Suppressor macrophage (primary cell): ENCODE measurements around the gene COL24A1.
A peak's percentile ranks its signal among the peaks of the same experiment; 100 is the strongest.
"Not testable (repeated sequence)": the region's sequence is repeated elsewhere in the genome, so short reads cannot be mapped to it uniquely, and the experiment has no call there.

Experiments
- DNase-seq, 4 experiments: peaks; one replicate each; pipeline ENCODE4 v3.0.0-alpha.2; 2020 to 2022

Gene COL24A1

DNA sequence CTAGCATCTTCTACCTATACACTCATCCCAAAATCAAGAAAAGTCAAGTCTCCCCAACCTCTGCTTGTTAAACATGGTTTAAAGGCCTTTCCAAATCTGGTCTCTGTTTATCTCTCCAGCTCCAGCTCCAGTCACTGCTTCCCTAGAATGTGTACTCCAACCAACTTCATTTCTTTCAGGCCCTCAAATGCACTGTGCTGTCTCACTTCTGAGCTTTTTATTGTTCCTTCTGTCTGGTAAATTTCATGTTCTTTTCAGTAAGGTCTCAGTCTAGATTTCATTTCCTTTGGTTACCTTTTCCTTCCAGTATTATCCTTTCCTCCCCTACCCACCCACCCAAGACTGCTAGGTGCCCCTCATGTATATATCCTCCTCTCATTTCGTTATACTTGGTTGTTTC, 3.7 kb downstream of the COL24A1 start:
- no peak for DNase-seq

- peak in 1 of 4 experiments; percentile 22 for DNase-seq
Measured at GRCh38 chr1:86151427-86151826, 5.1 kb downstream of the COL24A1 start.

- DNase-seq, result no peak
Measured at GRCh38 chr1:86150553-86151055, 6.0 kb downstream of the COL24A1 start.

DNA sequence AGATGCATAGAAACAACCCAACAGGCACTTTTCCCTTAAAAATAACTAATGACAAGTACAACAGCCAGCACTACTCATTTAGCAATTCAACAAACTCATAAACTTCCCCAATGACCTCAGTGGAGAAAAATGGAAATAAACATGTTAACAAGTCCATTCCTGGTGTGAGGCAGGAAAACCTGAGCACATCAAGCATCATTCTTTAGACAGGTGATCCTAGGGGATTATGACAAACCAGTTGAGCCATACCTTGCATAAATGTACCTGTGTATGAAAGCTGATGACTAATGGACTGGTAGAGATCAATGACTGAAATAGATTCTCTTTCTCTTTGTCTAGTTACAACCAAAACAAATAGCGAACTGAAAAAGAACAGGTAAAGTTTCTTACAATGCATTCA, 7.0 kb downstream of the COL24A1 start:
- no peak for DNase-seq

DNA sequence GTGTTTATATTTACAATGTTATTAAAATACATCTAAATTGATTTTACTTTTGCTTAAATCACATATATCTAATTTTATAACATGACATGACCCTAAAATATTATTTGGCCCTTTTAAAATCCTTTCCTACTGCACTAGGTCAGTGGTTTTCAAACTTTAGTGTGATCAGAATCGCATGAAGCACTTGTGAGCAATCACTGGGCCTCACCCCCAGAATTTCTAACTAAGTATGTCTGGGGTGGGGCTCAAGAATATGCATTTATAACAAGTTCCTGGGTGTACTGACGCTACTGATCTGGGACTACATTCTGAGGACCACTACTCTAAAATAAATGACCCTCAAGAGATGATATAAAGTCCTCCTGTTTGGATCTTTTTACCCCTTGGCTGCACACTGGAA, 8.8 kb downstream of the COL24A1 start:
- DNase-seq, result no peak

DNA sequence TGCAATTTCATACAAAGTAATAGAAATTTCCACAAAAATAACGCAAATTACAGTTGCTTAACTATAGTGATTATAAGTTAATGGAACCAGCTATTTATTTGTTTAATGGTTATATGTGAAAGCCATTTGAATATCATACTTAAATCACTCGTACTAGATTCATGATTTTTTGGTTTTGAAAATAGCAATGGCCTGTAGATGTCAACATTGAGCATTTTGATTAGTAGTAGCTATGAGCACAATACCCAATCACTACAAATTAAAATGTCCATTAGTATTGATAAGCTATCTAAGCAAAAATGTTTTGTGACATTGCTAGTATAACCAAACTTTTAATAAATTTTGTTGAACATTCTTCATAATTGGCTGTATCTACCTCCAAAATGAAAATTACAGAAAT, 10.0 kb downstream of the COL24A1 start:
- DNase-seq, result no peak

- no peak for DNase-seq
Measured at GRCh38 chr1:86140281-86140880, 16.2 kb downstream of the COL24A1 start.

GRCh38 chr1:86138746-86139145, 17.8 kb downstream of the COL24A1 start:
- DNase-seq, result no peak

DNA sequence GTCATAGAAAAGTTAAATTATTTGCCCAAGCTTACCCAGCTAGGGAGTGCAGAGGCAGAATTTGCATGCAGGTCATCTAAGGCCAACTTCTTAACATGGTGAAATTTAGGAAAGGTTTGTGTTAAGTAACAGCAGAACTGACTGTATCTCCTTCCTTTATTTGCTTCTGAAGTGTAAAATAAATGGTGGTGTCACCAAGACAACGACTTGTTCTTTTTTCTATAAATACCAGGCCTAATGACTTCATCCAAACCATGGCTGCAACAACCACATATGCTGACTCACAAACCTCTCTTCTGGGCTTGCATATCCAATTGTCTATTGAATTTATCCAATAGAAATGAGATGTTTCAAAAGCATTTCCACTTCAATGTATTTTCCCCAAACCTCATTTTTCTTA, 19.1 kb downstream of the COL24A1 start:
- DNase-seq, result peak; percentile 60 to 92 (median 80)

- no peak for DNase-seq
Measured at GRCh38 chr1:86119214-86119764, 37.3 kb downstream of the COL24A1 start.

DNA sequence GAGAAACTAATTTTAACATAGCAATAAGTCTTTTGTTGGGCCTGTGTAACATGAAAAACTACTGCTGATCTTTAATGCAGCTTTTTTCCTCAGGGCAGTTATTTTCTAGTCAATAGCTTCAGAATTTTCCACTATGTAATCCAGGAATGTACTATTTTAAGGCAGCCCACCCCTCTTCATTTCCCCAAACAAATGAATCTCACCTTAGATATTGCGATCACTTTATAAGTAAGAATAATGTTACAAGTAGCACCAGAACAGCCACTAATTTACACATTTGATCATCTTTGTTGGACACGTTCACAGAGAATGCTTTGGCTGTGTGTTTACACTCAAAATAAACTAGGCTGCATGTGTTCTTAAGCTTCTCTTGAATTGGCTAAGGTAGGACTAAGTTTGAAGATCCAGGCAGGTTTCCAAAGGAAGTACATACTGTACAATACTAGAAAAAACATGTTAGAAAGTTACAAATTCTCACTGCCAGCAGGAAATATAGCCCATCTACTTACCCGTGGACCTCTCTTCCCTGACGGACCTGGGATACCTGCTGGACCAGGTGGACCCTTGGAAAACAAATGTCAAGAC, 41.7 kb downstream of the COL24A1 start:
- no peak for DNase-seq

DNA sequence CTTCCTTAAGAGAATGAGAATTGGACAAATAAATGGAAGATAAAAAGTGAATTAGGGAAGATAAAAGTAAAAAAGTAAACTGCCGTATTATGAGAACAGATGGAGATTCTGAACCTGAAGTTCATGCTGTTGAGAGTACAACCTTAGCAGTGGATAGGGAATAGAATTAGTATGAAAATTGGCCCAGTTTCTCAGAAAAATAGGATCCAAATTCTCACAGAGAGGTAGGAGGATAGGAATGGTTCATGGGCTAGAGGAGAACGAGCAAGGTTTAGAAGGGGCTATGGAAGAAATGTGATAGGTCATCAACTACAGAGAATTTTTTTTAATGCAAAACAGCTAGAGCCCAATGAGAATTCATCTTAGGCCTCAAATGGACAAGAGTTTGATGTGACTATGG, 42.3 kb downstream of the COL24A1 start:
- DNase-seq, result no peak

GRCh38 chr1:86111590-86111989, 45.0 kb downstream of the COL24A1 start:
- DNase-seq, result not testable (repeated sequence)

- no peak for DNase-seq
Measured at GRCh38 chr1:86110451-86111129, 46.0 kb downstream of the COL24A1 start.

GRCh38 chr1:86105533-86105866, 51.1 kb downstream of the COL24A1 start:
- DNase-seq, result no peak

- no peak for DNase-seq
Measured at GRCh38 chr1:86104606-86105532, 51.7 kb downstream of the COL24A1 start.

DNA sequence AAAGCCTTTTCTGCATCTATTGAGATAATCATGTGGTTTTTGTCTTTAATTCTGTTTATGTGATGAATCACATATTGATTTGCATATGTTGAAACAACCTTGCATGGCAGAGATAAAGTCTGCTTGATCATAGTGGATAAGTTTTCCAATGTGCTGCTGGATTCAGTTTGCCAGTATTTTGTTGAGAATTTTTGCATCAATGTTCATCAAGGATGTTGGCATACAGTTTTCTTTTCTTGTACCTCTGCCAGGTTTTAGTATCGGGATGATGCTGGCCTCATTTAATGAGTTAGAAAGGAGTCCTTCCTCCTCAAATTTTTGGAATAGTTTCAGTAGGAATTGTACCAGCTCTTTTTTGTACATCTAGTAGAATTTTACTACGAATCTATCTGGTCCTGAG, 55.0 kb downstream of the COL24A1 start:
- no peak for DNase-seq

- no peak for DNase-seq
Measured at GRCh38 chr1:86100401-86100800, 56.2 kb downstream of the COL24A1 start.

GRCh38 chr1:86089765-86090164, 66.8 kb downstream of the COL24A1 start:
- no peak for DNase-seq

DNA sequence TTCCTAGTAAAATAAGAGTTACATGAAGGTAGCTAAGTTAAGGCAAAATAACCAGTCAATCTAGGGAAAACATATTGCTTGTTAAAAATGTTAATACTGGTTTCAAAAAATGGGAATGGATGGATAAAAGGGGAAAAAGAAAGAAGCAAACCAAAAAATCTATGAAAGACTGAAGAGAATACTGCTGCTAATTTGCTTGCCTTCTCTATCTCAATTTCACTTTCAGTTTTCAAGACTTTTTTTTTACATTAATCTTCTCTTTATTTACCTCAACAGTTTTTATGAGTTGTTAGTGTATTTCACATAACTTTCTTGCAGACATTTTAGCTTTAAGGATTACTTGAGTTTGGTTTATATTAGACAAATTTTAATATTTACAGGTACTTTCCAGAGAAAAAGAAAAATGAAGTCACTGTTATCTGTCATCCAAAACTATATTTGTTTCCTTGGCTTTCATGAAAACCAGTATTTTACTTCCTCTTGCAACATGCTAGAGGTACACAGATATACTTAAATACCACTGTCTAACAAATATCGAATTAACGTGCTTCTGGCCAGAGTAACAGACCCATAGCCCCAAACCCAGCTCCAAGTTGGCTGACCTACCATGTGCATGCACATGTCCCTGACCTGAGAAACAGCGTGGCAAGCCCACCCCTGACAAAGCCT, 70.7 kb downstream of the COL24A1 start:
- no peak for DNase-seq

- DNase-seq, result no peak
Measured at GRCh38 chr1:86084998-86085397, 71.6 kb downstream of the COL24A1 start.

GRCh38 chr1:86082183-86082582, 74.4 kb downstream of the COL24A1 start:
- no peak for DNase-seq
